MM.1S (cell line): ENCODE data around the gene SEL1L3.

ENCODE experiments used
- DNase-seq: peaks from one replicate; pipeline ENCODE4 v3.0.0-alpha.2; 2015
- H2AFZ ChIP-seq: fragments of 300-600 bp; sonication (generic); 2 replicates; pipeline ENCODE4 v1.6.0; 2016; ENCODE audit warnings: antibody characterized with exemption, low read length
- H3F3A ChIP-seq: fragments of 300-600 bp; sonication (generic); 2 replicates; pipeline ENCODE4 v1.6.1; 2016; ENCODE audit warnings: mild to moderate bottlenecking, antibody characterized with exemption, low read length, moderate library complexity, mixed read lengths; ENCODE audit not compliant: insufficient read depth
- H3K27ac ChIP-seq: fragments of 300-600 bp; sonication (generic); 2 replicates; pipeline ENCODE4 v1.5.1; 2016; ENCODE audit warnings: mild to moderate bottlenecking, low read length
- H3K27me3 ChIP-seq: fragments of 300-600 bp; sonication (generic); replicated peaks from 2 replicates; pipeline ENCODE4 v1.6.0; 2016; ENCODE audit warnings: low read length; ENCODE audit not compliant: insufficient read depth
- H3K36me3 ChIP-seq: fragments of 300-600 bp; sonication (generic); replicated peaks from 2 replicates; pipeline ENCODE4 v1.6.1; 2016; ENCODE audit warnings: mild to moderate bottlenecking, low read length, mixed read lengths; ENCODE audit not compliant: insufficient read depth
- H3K4me1 ChIP-seq: fragments of 300-600 bp; sonication (generic); 2 replicates; pipeline ENCODE4 v1.6.1; 2016; ENCODE audit warnings: low read length, mixed read lengths
- H3K4me2 ChIP-seq: fragments of 300-600 bp; sonication (generic); 2 replicates; pipeline ENCODE4 v1.6.0; 2016; ENCODE audit warnings: low read depth, low read length
- H3K4me3 ChIP-seq: fragments of 300-600 bp; sonication (generic); 2 replicates; pipeline ENCODE4 v1.5.1; 2016; ENCODE audit warnings: low read length, mixed read lengths
- H3K79me2 ChIP-seq: fragments of 300-600 bp; sonication (generic); 2 replicates; pipeline ENCODE4 v1.6.1; 2016; ENCODE audit warnings: mixed run types, low read length, mixed read lengths
- H3K9ac ChIP-seq: fragments of 300-600 bp; sonication (generic); 2 replicates; pipeline ENCODE4 v1.6.1; 2016; ENCODE audit warnings: low read length, mixed read lengths
- H3K9me2 ChIP-seq: fragments of 300-600 bp; sonication (generic); replicated peaks from 2 replicates; pipeline ENCODE4 v1.6.1; 2016; ENCODE audit warnings: mild to moderate bottlenecking, low read length, mixed read lengths; ENCODE audit not compliant: insufficient read depth
- H3K9me3 ChIP-seq: fragments of 300-600 bp; sonication (generic); replicated peaks from 2 replicates; pipeline ENCODE4 v1.6.1; 2016; ENCODE audit warnings: mild to moderate bottlenecking, low read length, mixed read lengths; ENCODE audit not compliant: insufficient read depth
- H4K20me1 ChIP-seq: fragments of 300-600 bp; sonication (generic); 2 replicates; pipeline ENCODE4 v1.6.1; 2016; ENCODE audit warnings: mild to moderate bottlenecking, low read length, moderate library complexity, mixed read lengths; ENCODE audit not compliant: insufficient read depth
- CTCF ChIP-seq: fragments of 300-600 bp; sonication (generic); IDR thresholded peaks from 2 replicates; pipeline ENCODE4 v1.5.1; 2016; ENCODE audit warnings: antibody characterized with exemption, low read length, mixed read lengths
- EZH2 ChIP-seq: fragments of 300-600 bp; sonication (generic); optimal IDR thresholded peaks from 2 replicates; pipeline ENCODE3; 2017; ENCODE audit warnings: low read depth, mild to moderate bottlenecking, antibody characterized with exemption, low read length, mixed read lengths
- EZH2phosphoT487 ChIP-seq: fragments of 300-600 bp; sonication (generic); IDR thresholded peaks from 2 replicates; pipeline ENCODE4 v1.6.1; 2018; ENCODE audit warnings: antibody characterized with exemption, low read length

Gene SEL1L3

GRCh38 chr4:25803720-25804225 lies 59.0 kb downstream of the SEL1L3 start:
- no peaks in the 10 kb centered on the region for H3K9me3 ChIP-seq
- H3K27ac ChIP-seq, result no peak overlapping the region
- H3K4me2 ChIP-seq, result no peak overlapping the region
- H4K20me1 ChIP-seq, result no peaks in the 10 kb centered on the region
- H3K4me1 ChIP-seq, result no peaks in the 10 kb centered on the region
- no peak for DNase-seq
- H3K4me3 ChIP-seq, result no peak overlapping the region
- H3F3A ChIP-seq, result no peaks in the 10 kb centered on the region
- no peak overlapping the region for H3K9ac ChIP-seq
- H2AFZ ChIP-seq, result no peak overlapping the region
- H3K9me2 ChIP-seq, result no peaks in the 10 kb centered on the region
- TF ChIP-seq CTCF, result no peak
- no peak for TF ChIP-seq EZH2
- H3K79me2 ChIP-seq, result no peaks in the 10 kb centered on the region
- H3K27me3 ChIP-seq, result no peaks in the 10 kb centered on the region
- no peaks in the 10 kb centered on the region; the same call in 1 of the 2 replicates for H3K36me3 ChIP-seq

- Histone ChIP-seq H3K9ac (no peak overlapping the region), H2AFZ (no peak overlapping the region), H3K9me3 (no peaks in the 10 kb centered on the region), H3K36me3 (no peaks in the 10 kb centered on the region; the same call in 1 of the 2 replicates), H3K4me2 (no peak overlapping the region), H3F3A (no peaks in the 10 kb centered on the region), H3K27me3 (no peaks in the 10 kb centered on the region), H3K9me2 (no peaks in the 10 kb centered on the region), H3K4me3 (no peak overlapping the region), H3K79me2 (no peaks in the 10 kb centered on the region), H3K4me1 (no peaks in the 10 kb centered on the region), H3K27ac (no peak overlapping the region), H4K20me1 (no peaks in the 10 kb centered on the region)
- no peak for DNase-seq
- no peak for TF ChIP-seq CTCF
- TF ChIP-seq EZH2, result no peak
- TF ChIP-seq EZH2phosphoT487, result no peak
Observed at GRCh38 chr4:25801594-25801993, 61.2 kb downstream of the SEL1L3 start.

GRCh38 chr4:25800245-25800644 lies 62.5 kb downstream of the SEL1L3 start:
- Histone ChIP-seq H2AFZ (no peak overlapping the region), H3K36me3 (no peaks in the 10 kb centered on the region; the same call in 1 of the 2 replicates), H3K27me3 (no peaks in the 10 kb centered on the region), H3K9me2 (no peaks in the 10 kb centered on the region), H3F3A (no peaks in the 10 kb centered on the region), H3K27ac (no peak overlapping the region), H3K4me3 (no peak overlapping the region), H3K4me1 (no peaks in the 10 kb centered on the region), H3K9me3 (no peaks in the 10 kb centered on the region), H3K79me2 (no peaks in the 10 kb centered on the region), H3K4me2 (no peak overlapping the region), H4K20me1 (no peaks in the 10 kb centered on the region), H3K9ac (no peak overlapping the region)
- no peak for DNase-seq
- TF ChIP-seq EZH2, result no peak
- TF ChIP-seq EZH2phosphoT487, result no peak
- no peak for TF ChIP-seq CTCF
